Left lung (tissue), 10 donors: ENCODE results near the gene ATXN1. TPM values are rescaled to one million over a fixed set of nuclear protein-coding genes. Genes with fewer than 3 reads are reported as not detected.

Experiments
- ATAC-seq: fragments of 200-7000 bp; cut with Tn5 transposase; one replicate; pipeline ENCODE4 v1.9.1; 2020; ENCODE audit warnings: moderate library complexity
- DNase-seq, 4 donors: peaks; one replicate each; pipeline ENCODE4 v3.0.0-alpha.2; 2013 to 2020
- H3K27ac ChIP-seq, 2 donors: fragments of 200-600 bp; sonication (generic) in 1 of 2; one replicate each; pipeline versions ENCODE4 v1.5.0 to v1.8.0; 2020 to 2021
- H3K27me3 ChIP-seq, 2 donors: fragments of 200-600 bp; sonication (generic) in 1 of 2; one replicate each; pipeline versions ENCODE4 v1.5.0 to v1.8.0; 2020 to 2021
- H3K36me3 ChIP-seq, 2 donors: fragments of 200-600 bp; sonication (generic) in 1 of 2; one replicate each; pipeline versions ENCODE4 v1.5.0 to v1.8.0; 2020 to 2021
- H3K4me1 ChIP-seq, 2 donors: fragments of 200-600 bp; one replicate each; pipeline ENCODE4 v1.8.0; 2021
- H3K4me3 ChIP-seq, 2 donors: fragments of 200-600 bp; sonication (generic) in 1 of 2; one replicate each; pipeline versions ENCODE4 v1.5.0 to v1.8.0; 2020 to 2021; ENCODE audit warnings: mild to moderate bottlenecking in 1 of 2
- H3K9me3 ChIP-seq, 2 donors: fragments of 200-600 bp; sonication (generic) in 1 of 2; one replicate each; pipeline versions ENCODE4 v1.5.0 to v1.8.0; 2020 to 2021
- CTCF ChIP-seq, 2 donors: fragments of 200-600 bp; sonication (generic) in 1 of 2; IDR thresholded peaks; one replicate each; pipeline versions ENCODE4 v1.5.0 to v1.8.0; 2021; ENCODE audit warnings: antibody characterized with exemption in 2 of 2
- intact Hi-C, 2 donors: fragments of 100-400 bp; cut with DNase I; formaldehyde crosslinking; loops; one replicate each; pipeline versions ENCODE4 v1.11.2 to v1.14.2; 2022
- polyA plus RNA-seq, 6 donors: library from polyadenylated mRNA; unstranded; fragments of 120-200 nt; gene quantifications; one replicate each; pipeline ENCODE4 v1.2.1, GENCODE V29; 2013; ENCODE audit not compliant: insufficient read length in 6 of 6
- total RNA-seq, 2 donors: library from RNA; stranded (reverse); fragmentation: NEBNext Ultra II Directional; extraction: Animal tissue kit (Norgen Biotek cat#: 25700); gene quantifications; one replicate each; pipeline ENCODE4 v1.2.1, GENCODE V29; 2021
- donor health status: DM: no; HTN: yes; CAD: no.
- donor health status: DM: no; HTN: no; CAD: no.

ATXN1 gene
- total and polyA plus RNA-seq, 8 donors: 23.3 to 67.4 (median 27.3) TPM

DNA sequence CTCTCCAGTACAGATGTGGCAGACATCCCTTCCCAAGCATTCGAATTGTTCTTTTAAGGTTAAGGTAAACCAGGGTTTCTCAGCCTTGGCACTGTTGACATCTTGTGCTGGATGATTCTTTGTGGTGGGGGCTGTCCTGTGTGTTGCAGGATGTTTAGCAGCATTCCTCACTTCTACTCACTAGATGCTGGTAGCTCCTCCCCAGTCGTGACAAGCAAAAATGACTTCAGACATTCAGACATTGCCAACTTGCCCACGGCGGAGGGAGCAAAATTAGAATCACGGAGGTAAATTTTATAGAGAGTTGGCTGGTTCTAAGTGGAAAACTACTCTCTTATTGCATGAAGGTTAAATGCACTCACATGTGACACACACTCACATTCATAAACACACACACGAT lies 334.1 kb downstream of the ATXN1 start:
- peaks cover 3 to 7% of the 10 kb centered on the region in 2 donors for H3K4me1 ChIP-seq
- no peak overlapping the region for H3K4me3 ChIP-seq
- no peak overlapping the region for H3K27ac ChIP-seq
- no peak for DNase-seq
- H3K36me3 ChIP-seq: no peaks in the 10 kb centered on the region
- no peaks in the 10 kb centered on the region for H3K27me3 ChIP-seq
- no peak for ATAC-seq
- H3K9me3 ChIP-seq: no peaks in the 10 kb centered on the region
- intact Hi-C loops: no loop called here
- TF ChIP-seq CTCF (IDR thresholded peaks at IDR 0.05): no peak

GRCh38 chr6:16425881-16426615 lies 335.2 kb downstream of the ATXN1 start:
- no peaks in the 10 kb centered on the region for H3K9me3 ChIP-seq
- DNase-seq (no peak), ATAC-seq (no peak)
- no peak overlapping the region for H3K27ac ChIP-seq
- no peak overlapping the region for H3K4me3 ChIP-seq
- no peak for TF ChIP-seq CTCF (IDR thresholded peaks at IDR 0.05)
- intact Hi-C loops: no loop called here
- H3K27me3 ChIP-seq: no peaks in the 10 kb centered on the region
- peaks cover 5 to 11% of the 10 kb centered on the region in 2 donors for H3K4me1 ChIP-seq
- H3K36me3 ChIP-seq: no peaks in the 10 kb centered on the region

GRCh38 chr6:16421462-16421960 lies 339.7 kb downstream of the ATXN1 start:
- Histone ChIP-seq H3K27ac (peak overlapping the region; percentile 53 to 59), H3K9me3 (no peaks in the 10 kb centered on the region), H3K4me3 (no peak overlapping the region), H3K27me3 (no peaks in the 10 kb centered on the region), H3K4me1 (peaks cover 11 to 13% of the 10 kb centered on the region in 2 donors), H3K36me3 (no peaks in the 10 kb centered on the region)
- TF ChIP-seq CTCF (IDR thresholded peaks at IDR 0.05): no peak
- intact Hi-C loops: no loop called here
- DNase-seq: no peak
- ATAC-seq: no peak

DNA sequence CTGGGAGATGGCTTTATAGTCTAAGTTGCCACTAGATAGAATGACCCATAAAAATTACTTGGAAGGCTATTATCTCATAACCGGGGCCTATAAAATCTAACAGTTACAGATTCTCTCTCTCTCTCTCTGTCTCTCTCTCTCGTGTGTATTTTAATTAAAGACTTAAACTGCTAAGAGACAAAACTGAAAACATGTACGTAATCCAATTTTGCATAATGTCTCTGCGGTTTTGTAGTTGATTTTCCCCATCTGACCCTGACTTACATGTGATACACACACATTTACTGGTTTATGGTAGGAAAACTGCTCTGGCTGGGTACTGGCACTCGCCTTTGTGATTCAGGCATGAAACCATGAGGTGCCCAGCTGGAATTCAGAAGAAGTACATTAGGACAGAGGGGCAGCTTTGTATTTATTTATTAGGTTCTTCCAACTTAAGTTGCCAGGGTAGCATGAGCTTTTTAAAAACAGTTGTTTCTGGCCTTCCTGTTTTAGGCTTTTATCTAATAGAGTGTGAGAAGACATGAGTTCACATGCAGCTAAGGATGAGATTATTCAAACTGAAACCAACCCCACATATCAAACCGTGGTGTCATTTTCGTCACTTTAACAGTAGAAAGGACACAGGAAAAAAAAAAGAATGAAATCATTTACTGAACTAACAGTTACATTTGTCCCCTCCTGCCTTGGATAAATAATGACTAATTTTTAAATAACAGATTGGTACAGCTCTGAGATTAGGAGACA lies 340.4 kb downstream of the ATXN1 start:
- H3K4me3 ChIP-seq: no peak overlapping the region
- peak overlapping the region; percentile 53 to 59 for H3K27ac ChIP-seq
- H3K9me3 ChIP-seq: no peaks in the 10 kb centered on the region
- intact Hi-C loops: no loop called here
- H3K36me3 ChIP-seq: no peaks in the 10 kb centered on the region
- peak; percentile 46 for ATAC-seq
- peaks cover 11 to 13% of the 10 kb centered on the region in 2 donors for H3K4me1 ChIP-seq
- no peak for TF ChIP-seq CTCF (IDR thresholded peaks at IDR 0.05)
- H3K27me3 ChIP-seq: no peaks in the 10 kb centered on the region
- peak in 2 of 4 donors; percentile 28 to 39 for DNase-seq

DNA sequence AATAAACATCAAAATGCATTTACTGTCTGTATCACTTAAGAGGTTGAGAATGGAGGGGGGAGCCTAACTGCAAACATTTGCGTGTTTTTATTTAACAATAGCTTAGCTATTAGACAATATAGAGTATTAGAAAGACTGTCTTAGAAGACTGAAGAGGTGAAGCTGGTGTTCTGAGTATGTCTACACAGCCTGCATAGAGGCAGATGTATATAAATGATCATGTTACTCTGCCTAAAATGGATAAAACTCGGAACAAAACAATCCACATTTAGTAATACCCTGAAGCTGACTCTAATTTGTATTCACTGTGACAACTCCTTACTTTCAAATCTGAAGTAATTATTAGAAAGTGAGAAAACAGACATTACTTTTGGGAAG lies 340.9 kb downstream of the ATXN1 start:
- Histone ChIP-seq H3K36me3 (no peaks in the 10 kb centered on the region), H3K4me1 (peaks cover 11 to 13% of the 10 kb centered on the region in 2 donors), H3K27me3 (no peaks in the 10 kb centered on the region), H3K4me3 (no peak overlapping the region), H3K9me3 (no peaks in the 10 kb centered on the region), H3K27ac (peak overlapping the region; percentile 53 to 59)
- TF ChIP-seq CTCF (IDR thresholded peaks at IDR 0.05): no peak
- no peak for DNase-seq
- no peak for ATAC-seq
- intact Hi-C loops: no loop called here
